HG03060 (cell line): ENCODE measurements around the gene STEAP1B.

Experiments
- ATAC-seq: cut with Tn5 transposase; IDR thresholded peaks from one replicate; pipeline ENCODE4 v1.9.1; 2021; ENCODE audit warnings: low read depth, moderate number of reproducible peaks; ENCODE audit not compliant: unreplicated experiment

STEAP1B gene

GRCh38 chr7:22377703-22378102, 122.3 kb downstream of the STEAP1B start:
- no peak for ATAC-seq

DNA sequence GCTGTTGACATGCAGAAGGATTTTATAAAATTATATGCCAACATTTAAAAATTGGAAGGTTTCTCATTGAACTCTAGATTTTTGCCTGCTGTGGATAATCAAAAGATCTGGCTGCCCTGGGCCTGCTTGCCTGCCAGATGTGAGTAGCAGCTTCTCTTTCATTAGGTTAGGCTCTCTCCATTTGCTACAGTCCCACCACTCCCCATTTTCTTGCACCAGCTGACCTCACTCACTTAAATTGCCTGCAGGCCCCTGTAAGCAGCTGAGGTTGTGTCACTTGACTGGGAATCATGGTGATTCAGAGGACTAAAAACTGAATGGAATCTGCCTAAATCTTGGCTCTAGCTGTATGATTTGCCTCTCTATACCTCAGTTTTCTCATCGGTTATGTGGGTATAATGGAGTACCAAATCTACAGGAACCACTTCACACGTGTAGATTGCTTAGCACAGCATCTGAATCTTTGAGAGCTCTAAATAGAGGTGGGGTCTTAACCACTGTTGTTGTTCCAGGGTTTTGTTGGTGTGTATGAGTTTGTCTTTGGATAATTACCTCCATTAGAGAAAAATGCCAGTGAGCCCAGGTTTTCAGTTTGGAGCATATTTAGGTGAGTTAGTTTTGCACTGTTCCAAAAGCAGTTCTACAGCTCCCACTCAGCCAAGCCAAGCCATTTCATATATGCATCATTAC, 124.5 kb downstream of the STEAP1B start:
- ATAC-seq = no peak

GRCh38 chr7:22373911-22374310, 126.1 kb downstream of the STEAP1B start:
- ATAC-seq = no peak

- no peak for ATAC-seq
These were observed 126.6 kb downstream of the STEAP1B start for GRCh38 chr7:22373388-22373787.

DNA sequence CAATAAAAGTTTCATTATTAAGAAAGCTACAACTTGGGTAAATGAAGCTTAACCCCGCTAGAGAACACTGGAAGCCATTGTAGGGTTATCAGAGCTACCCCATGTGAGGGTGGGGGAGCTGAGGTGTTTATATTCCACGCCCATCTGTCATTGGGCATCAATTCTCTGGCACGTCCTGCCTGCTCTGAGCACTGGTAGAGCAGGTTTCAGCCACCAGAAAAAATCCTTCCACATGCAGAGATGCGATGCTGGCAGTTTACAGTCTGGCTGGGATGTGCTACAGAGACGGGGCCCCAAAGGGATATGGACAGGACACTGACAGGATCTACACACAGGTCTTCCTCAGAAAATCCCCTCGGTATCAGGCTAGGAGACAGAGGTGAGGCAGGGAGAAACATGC, 127.1 kb downstream of the STEAP1B start:
- no peak for ATAC-seq

GRCh38 chr7:22371878-22372277, 128.1 kb downstream of the STEAP1B start:
- no peak for ATAC-seq
